Astrocyte of the spinal cord (primary cell): ENCODE results near the gene CARD14.

Experiments
- DNase-seq: peaks from one replicate; pipeline ENCODE4 v3.0.0; 2011; ENCODE audit warnings: low read depth, low spot score
- H3K4me3 ChIP-seq: 2 replicates; pipeline ENCODE4 v1.5.1; 2011; ENCODE audit warnings: low read depth, mild to moderate bottlenecking, low read length, moderate library complexity
- CTCF ChIP-seq: IDR thresholded peaks from 2 replicates; pipeline ENCODE4 v1.5.1; 2012; ENCODE audit warnings: low read depth, mild to moderate bottlenecking, low read length, inconsistent platforms
- in situ Hi-C: cut with HindIII; loops from 2 replicates; pipeline ENCODE4 v1.10.0; 2017; ENCODE audit warnings: low sequenced_read_pairs

CARD14 gene

GRCh38 chr17:80227156-80227555, 57.3 kb downstream of the CARD14 start:
- H3K4me3 ChIP-seq, result no peak overlapping the region
- in situ Hi-C loops, result no loop called here
- DNase-seq, result no peak
- no peak for TF ChIP-seq CTCF

GRCh38 chr17:80227666-80228065, 57.8 kb downstream of the CARD14 start:
- H3K4me3 ChIP-seq, result no peak overlapping the region
- no peak for TF ChIP-seq CTCF
- in situ Hi-C loops, result no loop called here
- no peak for DNase-seq

GRCh38 chr17:80228477-80228876, 58.6 kb downstream of the CARD14 start:
- in situ Hi-C loops, result no loop called here
- DNase-seq, result no peak
- no peak overlapping the region for H3K4me3 ChIP-seq
- TF ChIP-seq CTCF, result no peak

- H3K4me3 ChIP-seq, result no peak overlapping the region
- in situ Hi-C loops, result no loop called here
- no peak for TF ChIP-seq CTCF
- no peak for DNase-seq
Observed at GRCh38 chr17:80229011-80229410, 59.2 kb downstream of the CARD14 start.

GRCh38 chr17:80232438-80232837, 62.6 kb downstream of the CARD14 start:
- in situ Hi-C loops, result no loop called here
- TF ChIP-seq CTCF, result no peak
- no peak overlapping the region for H3K4me3 ChIP-seq
- DNase-seq, result no peak

- no peak for TF ChIP-seq CTCF
- H3K4me3 ChIP-seq, result no peak overlapping the region
- no peak for DNase-seq
- in situ Hi-C loops, result no loop called here
Observed at GRCh38 chr17:80233202-80233601, 63.4 kb downstream of the CARD14 start.

GRCh38 chr17:80236911-80237310, 67.1 kb downstream of the CARD14 start:
- TF ChIP-seq CTCF, result no peak
- in situ Hi-C loops, result no loop called here
- no peak overlapping the region for H3K4me3 ChIP-seq
- no peak for DNase-seq
